HEK293 (cell line): Measurements from ENCODE around the gene SARS1.

ENCODE experiments used
- CTCF ChIP-seq: fragments of 450-650 bp; formaldehyde crosslinking; IDR thresholded peaks from 2 replicates; pipeline ENCODE4 v1.5.1; 2016; ENCODE audit warnings: missing biosample characterization, missing genetic modification characterization
- MYNN ChIP-seq: fragments of 450-650 bp; formaldehyde crosslinking; IDR thresholded peaks from 2 replicates; pipeline ENCODE4 v1.5.1; 2016; ENCODE audit warnings: missing biosample characterization, missing genetic modification characterization, borderline replicate concordance
- SCRT2 ChIP-seq: fragments of 450-650 bp; formaldehyde crosslinking; IDR thresholded peaks from 2 replicates; pipeline ENCODE4 v1.5.1; 2016; ENCODE audit warnings: missing biosample characterization, missing genetic modification characterization
- TCF7L2 ChIP-seq: IDR thresholded peaks from 2 replicates; pipeline ENCODE4 v1.6.1; 2011; ENCODE audit warnings: low read depth, mild to moderate bottlenecking, inconsistent platforms, low read length, moderate library complexity, borderline replicate concordance
- ZNF664 ChIP-seq: fragments of 450-650 bp; formaldehyde crosslinking; IDR thresholded peaks from 2 replicates; pipeline ENCODE4 v1.5.1; 2016; ENCODE audit warnings: missing biosample characterization, missing genetic modification characterization
- ZNF670 ChIP-seq: fragments of 450-650 bp; formaldehyde crosslinking; IDR thresholded peaks from 2 replicates; pipeline ENCODE4 v1.5.1; 2016; ENCODE audit warnings: missing biosample characterization, missing genetic modification characterization, low read depth
- TF ChIP-seq, protein P1 (sequence below): fragments of 450-650 bp; formaldehyde crosslinking; IDR thresholded peaks from 2 replicates; pipeline ENCODE4 v1.5.1; 2016; ENCODE audit warnings: missing biosample characterization, missing genetic modification characterization

DNA sequence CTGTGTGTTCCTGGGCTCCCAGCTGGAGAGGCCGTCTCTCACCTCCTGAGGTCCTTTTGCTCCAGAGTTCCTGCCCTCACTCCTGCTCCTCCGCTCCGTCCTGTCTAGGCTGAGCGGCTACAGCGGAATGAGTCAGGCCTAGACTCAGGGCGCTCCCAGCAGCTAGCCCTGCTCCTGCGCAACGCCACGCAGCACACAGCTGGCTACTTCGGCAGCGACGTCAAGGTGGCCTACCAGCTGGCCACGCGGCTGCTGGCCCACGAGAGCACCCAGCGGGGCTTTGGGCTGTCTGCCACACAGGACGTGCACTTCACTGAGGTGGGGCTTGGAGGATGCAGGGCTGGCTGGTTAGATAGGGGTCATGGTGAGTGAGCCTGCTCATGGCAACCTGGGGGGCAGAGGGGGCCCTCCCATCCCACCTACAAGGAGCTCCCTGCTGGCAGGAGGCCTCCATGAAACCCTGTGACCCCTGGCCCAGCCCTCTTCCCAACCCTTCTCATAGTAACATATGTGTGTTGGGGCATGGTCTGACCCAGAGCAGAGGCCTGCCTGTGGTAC, 54.1 kb downstream of the SARS1 start:
- TF ChIP-seq CTCF (tag by site-specific recombination) (no peak), ZNF670 (tag by site-specific recombination) (no peak), MYNN (tag by site-specific recombination) (no peak), ZNF664 (tag by site-specific recombination) (no peak), SCRT2 (tag by site-specific recombination) (no peak), TCF7L2 (no peak)
- TF ChIP-seq, protein P1, sequence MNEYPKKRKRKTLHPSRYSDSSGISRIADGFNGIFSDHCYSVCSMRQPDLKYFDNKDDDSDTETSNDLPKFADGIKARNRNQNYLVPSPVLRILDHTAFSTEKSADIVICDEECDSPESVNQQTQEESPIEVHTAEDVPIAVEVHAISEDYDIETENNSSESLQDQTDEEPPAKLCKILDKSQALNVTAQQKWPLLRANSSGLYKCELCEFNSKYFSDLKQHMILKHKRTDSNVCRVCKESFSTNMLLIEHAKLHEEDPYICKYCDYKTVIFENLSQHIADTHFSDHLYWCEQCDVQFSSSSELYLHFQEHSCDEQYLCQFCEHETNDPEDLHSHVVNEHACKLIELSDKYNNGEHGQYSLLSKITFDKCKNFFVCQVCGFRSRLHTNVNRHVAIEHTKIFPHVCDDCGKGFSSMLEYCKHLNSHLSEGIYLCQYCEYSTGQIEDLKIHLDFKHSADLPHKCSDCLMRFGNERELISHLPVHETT (tag by site-specific recombination), result no peak
